Measurements from ENCODE around the gene TNS1. TPM values are rescaled to one million over a fixed set of nuclear protein-coding genes. Genes with fewer than 3 reads are reported as not detected.

The TNS1 gene
- total RNA-seq, 1 donor from 2014 or later: 0.24 TPM

GRCh38 chr2:217926801-217927200, 76.0 kb downstream of the TNS1 start:
- H3K36me3 Mint-ChIP-seq: no peaks in the 10 kb centered on the region
- no peaks in the 10 kb centered on the region for H3K9me3 ChIP-seq (ENCODE audit: low read depth)
- TF ChIP-seq EZH2phosphoT487 (IDR thresholded peaks at IDR 0.05) (no peak), EZH2 (IDR thresholded peaks at IDR 0.05) (no peak)
- TF ChIP-seq, protein P1, sequence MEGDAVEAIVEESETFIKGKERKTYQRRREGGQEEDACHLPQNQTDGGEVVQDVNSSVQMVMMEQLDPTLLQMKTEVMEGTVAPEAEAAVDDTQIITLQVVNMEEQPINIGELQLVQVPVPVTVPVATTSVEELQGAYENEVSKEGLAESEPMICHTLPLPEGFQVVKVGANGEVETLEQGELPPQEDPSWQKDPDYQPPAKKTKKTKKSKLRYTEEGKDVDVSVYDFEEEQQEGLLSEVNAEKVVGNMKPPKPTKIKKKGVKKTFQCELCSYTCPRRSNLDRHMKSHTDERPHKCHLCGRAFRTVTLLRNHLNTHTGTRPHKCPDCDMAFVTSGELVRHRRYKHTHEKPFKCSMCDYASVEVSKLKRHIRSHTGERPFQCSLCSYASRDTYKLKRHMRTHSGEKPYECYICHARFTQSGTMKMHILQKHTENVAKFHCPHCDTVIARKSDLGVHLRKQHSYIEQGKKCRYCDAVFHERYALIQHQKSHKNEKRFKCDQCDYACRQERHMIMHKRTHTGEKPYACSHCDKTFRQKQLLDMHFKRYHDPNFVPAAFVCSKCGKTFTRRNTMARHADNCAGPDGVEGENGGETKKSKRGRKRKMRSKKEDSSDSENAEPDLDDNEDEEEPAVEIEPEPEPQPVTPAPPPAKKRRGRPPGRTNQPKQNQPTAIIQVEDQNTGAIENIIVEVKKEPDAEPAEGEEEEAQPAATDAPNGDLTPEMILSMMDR (IDR thresholded peaks at IDR 0.05): no peak
- H3K27ac Mint-ChIP-seq: no peak overlapping the region
- H3K9me3 Mint-ChIP-seq: no peaks in the 10 kb centered on the region
- no peak overlapping the region for H3K4me3 ChIP-seq
- no peaks in the 10 kb centered on the region for H3F3A ChIP-seq (ENCODE audit: low read depth)
- H3K4me2 ChIP-seq: no peak overlapping the region
- no peak overlapping the region for H3K4me3 Mint-ChIP-seq
- H3K27me3 ChIP-seq: no peaks in the 10 kb centered on the region
- H3K4me1 ChIP-seq: peaks cover 6% of the 10 kb centered on the region
- no peak overlapping the region for H3K27ac ChIP-seq
- H3K36me3 ChIP-seq: no peaks in the 10 kb centered on the region
- H2AFZ ChIP-seq (replicated peaks): no peak overlapping the region
- H3K79me2 ChIP-seq (ENCODE audit: low read depth): no peaks in the 10 kb centered on the region
- H3K4me1 Mint-ChIP-seq: peaks cover 12% of the 10 kb centered on the region
- no peak overlapping the region for H3K9ac ChIP-seq
- no peak for DNase-seq (ENCODE audit: low spot score)
- H4K20me1 ChIP-seq (ENCODE audit: low read depth): no peaks in the 10 kb centered on the region
- H3K27me3 Mint-ChIP-seq (ENCODE audit: insufficient read depth, low read depth): peaks cover 4% of the 10 kb centered on the region

DNA sequence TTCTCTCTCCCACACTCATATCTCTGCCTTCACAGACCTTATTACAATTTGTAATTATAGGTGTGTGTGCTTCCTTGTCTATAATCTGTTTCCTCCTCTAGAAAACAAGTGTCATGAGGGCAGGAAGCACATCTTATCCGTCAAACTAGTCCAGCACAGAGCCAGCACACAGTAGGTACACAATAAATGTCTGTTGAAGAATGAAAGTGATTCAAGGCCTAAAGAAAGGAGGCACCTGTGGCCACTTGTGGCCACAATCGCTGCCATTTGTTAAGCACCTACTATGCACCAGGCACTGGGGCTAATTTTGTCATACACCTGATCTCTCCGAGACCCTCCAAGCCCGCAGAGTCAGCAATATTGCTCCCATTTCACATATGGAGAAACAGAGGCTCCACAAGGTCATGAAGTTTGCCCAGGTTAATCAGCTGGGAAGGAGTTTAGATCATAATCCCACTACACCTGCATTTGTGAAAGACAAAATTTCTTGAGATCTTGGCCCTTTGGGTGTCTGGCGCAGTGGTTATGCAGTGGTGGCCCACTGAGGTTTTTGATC, 78.4 kb downstream of the TNS1 start:
- no peak overlapping the region for H2AFZ ChIP-seq (replicated peaks)
- Mint-ChIP-seq H3K36me3 (no peaks in the 10 kb centered on the region), H3K9me3 (no peaks in the 10 kb centered on the region), H3K27ac (no peak overlapping the region), H3K4me1 (peaks cover 24% of the 10 kb centered on the region), H3K4me3 (no peak overlapping the region), H3K27me3 (ENCODE audit: insufficient read depth, low read depth) (peaks cover 4% of the 10 kb centered on the region)
- DNase-seq (ENCODE audit: low spot score): no peak
- peaks cover 12% of the 10 kb centered on the region for H3K4me1 ChIP-seq
- H3F3A ChIP-seq (ENCODE audit: low read depth): no peaks in the 10 kb centered on the region
- H3K9me3 ChIP-seq (ENCODE audit: low read depth): no peaks in the 10 kb centered on the region
- H3K27ac ChIP-seq: no peak overlapping the region
- H3K4me3 ChIP-seq: no peak overlapping the region
- H3K27me3 ChIP-seq: peaks cover 16% of the 10 kb centered on the region
- H4K20me1 ChIP-seq (ENCODE audit: low read depth): no peaks in the 10 kb centered on the region
- no peak overlapping the region for H3K4me2 ChIP-seq
- H3K36me3 ChIP-seq: no peaks in the 10 kb centered on the region
- H3K79me2 ChIP-seq (ENCODE audit: low read depth): no peaks in the 10 kb centered on the region
- no peak overlapping the region for H3K9ac ChIP-seq
- TF ChIP-seq EZH2 (IDR thresholded peaks at IDR 0.05): no peak
- TF ChIP-seq EZH2phosphoT487 (IDR thresholded peaks at IDR 0.05): no peak

- peaks cover 18% of the 10 kb centered on the region for H3K4me1 ChIP-seq
- Mint-ChIP-seq H3K27me3 (ENCODE audit: insufficient read depth, low read depth) (no peaks in the 10 kb centered on the region), H3K4me3 (no peak overlapping the region), H3K4me1 (peaks cover 36% of the 10 kb centered on the region), H3K27ac (no peak overlapping the region), H3K36me3 (no peaks in the 10 kb centered on the region), H3K9me3 (no peaks in the 10 kb centered on the region)
- no peaks in the 10 kb centered on the region for H3K9me3 ChIP-seq (ENCODE audit: low read depth)
- H3K79me2 ChIP-seq (ENCODE audit: low read depth): no peaks in the 10 kb centered on the region
- no peaks in the 10 kb centered on the region for H3F3A ChIP-seq (ENCODE audit: low read depth)
- no peak overlapping the region for H3K4me3 ChIP-seq
- no peak for DNase-seq (ENCODE audit: low spot score)
- no peak overlapping the region for H3K4me2 ChIP-seq
- H3K27ac ChIP-seq: no peak overlapping the region
- no peaks in the 10 kb centered on the region for H4K20me1 ChIP-seq (ENCODE audit: low read depth)
- no peaks in the 10 kb centered on the region for H3K36me3 ChIP-seq
- H3K27me3 ChIP-seq: peaks cover 22% of the 10 kb centered on the region
- H2AFZ ChIP-seq (replicated peaks): no peak overlapping the region
- no peak for TF ChIP-seq EZH2 (IDR thresholded peaks at IDR 0.05)
- TF ChIP-seq, protein P1 (IDR thresholded peaks at IDR 0.05): no peak
- no peak for TF ChIP-seq EZH2phosphoT487 (IDR thresholded peaks at IDR 0.05)
- no peak overlapping the region for H3K9ac ChIP-seq
Measured at GRCh38 chr2:217923007-217923686, 79.6 kb downstream of the TNS1 start.
